ENCODE results near the gene GJB5.

DNA sequence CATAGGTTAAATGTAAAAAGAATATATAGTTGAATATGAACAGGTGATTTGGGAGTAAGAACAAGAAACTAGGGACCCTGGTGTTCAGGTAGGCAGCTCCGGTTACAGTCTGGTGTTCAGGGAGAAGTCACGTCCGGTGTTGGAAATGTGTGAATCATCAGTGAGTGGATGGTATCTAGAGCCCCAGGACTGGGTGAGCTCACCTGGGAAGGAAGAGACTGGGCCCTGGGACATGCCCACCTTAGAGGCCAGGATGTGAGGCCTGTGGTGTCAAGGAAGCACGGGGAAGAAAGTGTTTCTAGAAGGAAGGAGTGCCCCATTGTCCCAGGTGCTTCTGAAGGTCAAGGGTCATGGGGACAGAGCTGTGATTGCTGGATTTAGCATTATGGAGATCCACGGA, 24.7 kb downstream of the GJB5 start:
- TF ChIP-seq, protein P1, sequence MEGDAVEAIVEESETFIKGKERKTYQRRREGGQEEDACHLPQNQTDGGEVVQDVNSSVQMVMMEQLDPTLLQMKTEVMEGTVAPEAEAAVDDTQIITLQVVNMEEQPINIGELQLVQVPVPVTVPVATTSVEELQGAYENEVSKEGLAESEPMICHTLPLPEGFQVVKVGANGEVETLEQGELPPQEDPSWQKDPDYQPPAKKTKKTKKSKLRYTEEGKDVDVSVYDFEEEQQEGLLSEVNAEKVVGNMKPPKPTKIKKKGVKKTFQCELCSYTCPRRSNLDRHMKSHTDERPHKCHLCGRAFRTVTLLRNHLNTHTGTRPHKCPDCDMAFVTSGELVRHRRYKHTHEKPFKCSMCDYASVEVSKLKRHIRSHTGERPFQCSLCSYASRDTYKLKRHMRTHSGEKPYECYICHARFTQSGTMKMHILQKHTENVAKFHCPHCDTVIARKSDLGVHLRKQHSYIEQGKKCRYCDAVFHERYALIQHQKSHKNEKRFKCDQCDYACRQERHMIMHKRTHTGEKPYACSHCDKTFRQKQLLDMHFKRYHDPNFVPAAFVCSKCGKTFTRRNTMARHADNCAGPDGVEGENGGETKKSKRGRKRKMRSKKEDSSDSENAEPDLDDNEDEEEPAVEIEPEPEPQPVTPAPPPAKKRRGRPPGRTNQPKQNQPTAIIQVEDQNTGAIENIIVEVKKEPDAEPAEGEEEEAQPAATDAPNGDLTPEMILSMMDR (IDR thresholded peaks at IDR 0.05; ENCODE audit: control extremely low read depth in 1 of 3, insufficient read depth in 1 of 3, low read depth in 1 of 3, low read length in 3 of 3), result no peak
- no peak for TF ChIP-seq KDM5A (IDR thresholded peaks at IDR 0.05; ENCODE audit: low read length)
- TF ChIP-seq EP300 (IDR thresholded peaks at IDR 0.05; ENCODE audit: borderline replicate concordance in 1 of 2, low read depth in 2 of 2, low read length in 2 of 2), result no peak
- no peak for TF ChIP-seq CBX5 (IDR thresholded peaks at IDR 0.05; ENCODE audit: low read depth, low read length)
- TF ChIP-seq CEBPB (IDR thresholded peaks at IDR 0.05; ENCODE audit: low read depth, low read length), result no peak
- TF ChIP-seq, protein P2, sequence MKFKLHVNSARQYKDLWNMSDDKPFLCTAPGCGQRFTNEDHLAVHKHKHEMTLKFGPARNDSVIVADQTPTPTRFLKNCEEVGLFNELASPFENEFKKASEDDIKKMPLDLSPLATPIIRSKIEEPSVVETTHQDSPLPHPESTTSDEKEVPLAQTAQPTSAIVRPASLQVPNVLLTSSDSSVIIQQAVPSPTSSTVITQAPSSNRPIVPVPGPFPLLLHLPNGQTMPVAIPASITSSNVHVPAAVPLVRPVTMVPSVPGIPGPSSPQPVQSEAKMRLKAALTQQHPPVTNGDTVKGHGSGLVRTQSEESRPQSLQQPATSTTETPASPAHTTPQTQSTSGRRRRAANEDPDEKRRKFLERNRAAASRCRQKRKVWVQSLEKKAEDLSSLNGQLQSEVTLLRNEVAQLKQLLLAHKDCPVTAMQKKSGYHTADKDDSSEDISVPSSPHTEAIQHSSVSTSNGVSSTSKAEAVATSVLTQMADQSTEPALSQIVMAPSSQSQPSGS (IDR thresholded peaks at IDR 0.05; ENCODE audit: low read length), result no peak
- no peak for TF ChIP-seq POLR2AphosphoS5 (IDR thresholded peaks at IDR 0.05; ENCODE audit: low read depth, low read length)
- TF ChIP-seq HDAC2 (IDR thresholded peaks at IDR 0.05; ENCODE audit: borderline replicate concordance in 1 of 2, low read depth in 2 of 2, low read length in 2 of 2), result no peak
- no peak for TF ChIP-seq TEAD4 (IDR thresholded peaks at IDR 0.05; ENCODE audit: low read depth, low read length)

Measured in H1 (cell line).